Measurements from ENCODE around the gene FAM20C. TPM values are rescaled to one million over a fixed set of nuclear protein-coding genes. Genes with fewer than 3 reads are reported as not detected.

Gene FAM20C
- total RNA-seq, 4 donors from 2014 or later, result 46.5 to 79.2 (median 69.8) TPM

GRCh38 chr7:176786-177459 lies 15.4 kb upstream of the FAM20C start:
- no peaks in the 10 kb centered on the region for H3K36me3 ChIP-seq
- 93% methylated on average over 14 of the region's 21 CpGs for WGBS
- intact Hi-C loops (cut with DNase I), result no loop called here
- TF ChIP-seq POLR2AphosphoS5 (IDR thresholded peaks at IDR 0.05) (no peak), POLR2A (IDR thresholded peaks at IDR 0.05; ENCODE audit: low read depth) (no peak), EP300 (IDR thresholded peaks at IDR 0.05) (no peak), CTCF (IDR thresholded peaks at IDR 0.05) (no peak)
- H3K9me3 ChIP-seq, result no peaks in the 10 kb centered on the region
- H3K27ac ChIP-seq (replicated peaks in 1 of 4), result no peak overlapping the region
- DNase-seq (ENCODE audit: extremely low spot score), result no peak
- no peaks in the 10 kb centered on the region for H3K27me3 ChIP-seq
- peaks cover 13 to 28% (median 24%) of the 10 kb centered on the region in 4 donors for H3K4me1 ChIP-seq
- no peak overlapping the region for H3K4me3 ChIP-seq

- DNase-seq (ENCODE audit: extremely low spot score), result no peak
- Histone ChIP-seq H3K27me3 (no peaks in the 10 kb centered on the region), H3K4me1 (peaks cover 13 to 24% (median 22%) of the 10 kb centered on the region in 4 donors), H3K27ac (replicated peaks in 1 of 4) (no peak overlapping the region), H3K9me3 (no peaks in the 10 kb centered on the region), H3K4me3 (no peak overlapping the region), H3K36me3 (no peaks in the 10 kb centered on the region)
- intact Hi-C loops (cut with DNase I), result no loop called here
- TF ChIP-seq CTCF (IDR thresholded peaks at IDR 0.05) (no peak), POLR2A (IDR thresholded peaks at IDR 0.05; ENCODE audit: low read depth) (no peak), EP300 (IDR thresholded peaks at IDR 0.05) (no peak), POLR2AphosphoS5 (IDR thresholded peaks at IDR 0.05) (no peak)
- WGBS, result 95% methylated on average over 19 of the region's 28 CpGs
Measured at GRCh38 chr7:178444-178843, 13.9 kb upstream of the FAM20C start.

- no peak overlapping the region for H3K4me3 ChIP-seq
- no peaks in the 10 kb centered on the region for H3K27me3 ChIP-seq
- H3K36me3 ChIP-seq, result no peaks in the 10 kb centered on the region
- intact Hi-C loops (cut with DNase I), result no loop called here
- TF ChIP-seq POLR2AphosphoS5 (IDR thresholded peaks at IDR 0.05) (no peak), EP300 (IDR thresholded peaks at IDR 0.05) (no peak), CTCF (IDR thresholded peaks at IDR 0.05) (no peak), POLR2A (IDR thresholded peaks at IDR 0.05; ENCODE audit: low read depth) (no peak)
- no peaks in the 10 kb centered on the region for H3K9me3 ChIP-seq
- WGBS, result 94% methylated on average over 19 of the region's 19 CpGs
- peaks cover 12 to 19% (median 17%) of the 10 kb centered on the region in 4 donors for H3K4me1 ChIP-seq
- peak overlapping the region in 1 of 4 donors; percentile 23 for H3K27ac ChIP-seq (replicated peaks in 1 of 4)
- DNase-seq (ENCODE audit: extremely low spot score), result no peak
Measured at GRCh38 chr7:179209-179681, 13.1 kb upstream of the FAM20C start.

GRCh38 chr7:179948-180694 lies 12.2 kb upstream of the FAM20C start:
- TF ChIP-seq EP300 (IDR thresholded peaks at IDR 0.05) (no peak), CTCF (IDR thresholded peaks at IDR 0.05) (no peak), POLR2AphosphoS5 (IDR thresholded peaks at IDR 0.05) (no peak), POLR2A (IDR thresholded peaks at IDR 0.05; ENCODE audit: low read depth) (no peak)
- H3K4me1 ChIP-seq, result peaks cover 10 to 19% (median 17%) of the 10 kb centered on the region in 4 donors
- H3K27me3 ChIP-seq, result no peaks in the 10 kb centered on the region
- no peak overlapping the region for H3K4me3 ChIP-seq
- no peaks in the 10 kb centered on the region for H3K9me3 ChIP-seq
- no peaks in the 10 kb centered on the region for H3K36me3 ChIP-seq
- intact Hi-C loops (cut with DNase I), result no loop called here
- H3K27ac ChIP-seq (replicated peaks in 1 of 4), result peak overlapping the region in 1 of 4 donors; percentile 23
- DNase-seq (ENCODE audit: extremely low spot score), result no peak
- WGBS, result 84% methylated on average over 14 of the region's 22 CpGs
